ENCODE results near the gene CDC14A. TPM values are rescaled to one million over a fixed set of nuclear protein-coding genes. Genes with fewer than 3 reads are reported as not detected.

Gene CDC14A
- total RNA-seq, 1 experiment from 2014 or later: 11.1 TPM

- TF ChIP-seq NFYB (CRISPR knock-in tag; conservative IDR thresholded peaks at IDR 0.05; ENCODE audit: low read depth) (no peak), NFE2L1 (CRISPR knock-in tag; IDR thresholded peaks at IDR 0.05) (no peak), ZNF416 (CRISPR knock-in tag; IDR thresholded peaks at IDR 0.05) (no peak), SP1 (CRISPR knock-in tag; conservative IDR thresholded peaks at IDR 0.05) (no peak), ZNF423 (CRISPR knock-in tag; IDR thresholded peaks at IDR 0.05) (no peak), ZMAT4 (CRISPR knock-in tag; IDR thresholded peaks at IDR 0.05) (no peak), ZNF232 (CRISPR knock-in tag; IDR thresholded peaks at IDR 0.05) (no peak)
Measured at GRCh38 chr1:100438789-100439188, 86.5 kb downstream of the CDC14A start (continued).

DNA sequence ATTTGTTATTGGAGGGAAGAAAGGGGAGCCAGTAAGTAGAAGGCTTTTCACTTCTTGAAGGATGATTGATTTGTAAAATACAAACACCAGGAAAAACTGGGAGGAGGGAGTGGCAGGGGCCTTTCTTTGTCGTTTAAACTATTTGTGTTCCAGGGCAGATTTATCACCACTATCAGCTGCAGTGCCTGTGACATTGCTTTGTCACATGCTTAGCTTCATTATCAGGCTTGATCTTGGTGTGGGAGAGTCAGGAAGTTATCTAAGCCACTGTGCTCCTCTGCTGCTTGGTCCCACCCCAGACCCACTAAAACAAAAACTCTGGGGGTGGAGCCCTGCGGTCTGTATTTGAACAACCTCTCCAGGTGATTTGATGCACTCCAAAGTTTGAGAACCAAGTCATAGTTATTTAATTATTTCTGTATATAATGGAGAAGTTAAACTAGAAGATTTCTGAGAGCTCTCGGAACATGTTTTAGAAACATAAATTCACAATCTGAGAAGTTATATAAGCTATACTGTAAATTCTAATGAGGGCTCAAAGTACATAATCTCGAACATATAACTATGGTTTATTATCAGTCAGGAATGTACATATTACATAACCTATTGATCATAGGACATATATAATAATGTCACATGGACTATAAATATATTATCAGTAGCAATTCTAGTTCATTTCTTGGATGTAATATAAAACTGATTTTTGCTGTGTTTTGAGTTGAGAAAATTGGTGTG is 87.9 kb downstream of the CDC14A start:
- peak; percentile 52; the same call in 1 of the 2 replicates for ATAC-seq
- CTCF ChIA-PET: interaction anchor here (1.5 to 2.7 kb wide), 3 partner anchors 15 to 19 kb away, joined by 4 to 11 read pairs (median 7); no protein-coding TSS in a partner anchor
- no peak overlapping the region for H3K4me3 Mint-ChIP-seq
- no peaks in the 10 kb centered on the region for H3K9me3 Mint-ChIP-seq
- no peak for DNase-seq (ENCODE audit: low spot score)
- TF ChIP-seq GABPB1 (CRISPR knock-in tag; IDR thresholded peaks at IDR 0.05) (no peak), EMX1 (CRISPR knock-in tag; IDR thresholded peaks at IDR 0.05) (no peak), JUN (CRISPR knock-in tag; IDR thresholded peaks at IDR 0.05) (no peak), OVOL2 (CRISPR knock-in tag; IDR thresholded peaks at IDR 0.05; ENCODE audit: borderline replicate concordance) (no peak), JAZF1 (CRISPR knock-in tag; IDR thresholded peaks at IDR 0.05) (no peak), ZNF121 (CRISPR knock-in tag; IDR thresholded peaks at IDR 0.05) (no peak), STAT6 (CRISPR knock-in tag; conservative IDR thresholded peaks at IDR 0.05; ENCODE audit: low read depth) (no peak), ZBTB21 (CRISPR knock-in tag; IDR thresholded peaks at IDR 0.05; ENCODE audit: borderline replicate concordance) (no peak), HMGA2 (CRISPR knock-in tag; IDR thresholded peaks at IDR 0.05) (no peak), E2F4 (CRISPR knock-in tag; IDR thresholded peaks at IDR 0.05; ENCODE audit: borderline replicate concordance, low read depth) (no peak)
- POLR2A ChIA-PET: no interaction called here
- 0 out of 2 replicates have a peak, but pooled peaks cover 2% of the 10 kb centered on the region for H3K36me3 Mint-ChIP-seq
- peak overlapping the region; percentile 34; the same call in 1 of the 2 replicates for H3K27ac Mint-ChIP-seq
- H3K27me3 Mint-ChIP-seq (ENCODE audit: low read depth): no peaks in the 10 kb centered on the region
- H3K4me1 Mint-ChIP-seq: peaks cover 34% of the 10 kb centered on the region

DNA sequence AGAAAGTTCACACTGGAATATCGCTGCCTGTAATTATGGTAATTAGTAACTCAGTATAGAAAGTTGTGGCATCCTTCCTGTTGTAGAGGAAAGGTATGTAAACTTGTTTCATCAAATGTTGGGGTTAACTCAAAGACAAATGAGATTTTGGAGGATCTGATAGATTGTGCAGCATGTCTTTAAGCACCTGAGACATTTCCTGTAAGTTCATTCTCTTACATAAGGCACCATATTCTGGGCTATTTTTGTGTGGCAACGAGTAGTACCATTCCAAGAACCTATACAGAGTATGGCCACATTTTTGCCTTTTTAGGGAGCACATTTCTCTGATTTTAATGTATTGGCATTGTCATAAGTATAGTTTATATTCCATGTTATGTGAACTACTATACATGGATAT is 88.8 kb downstream of the CDC14A start:
- ATAC-seq (no peak), DNase-seq (ENCODE audit: low spot score) (no peak)
- ChIA-PET POLR2A (no interaction called here), CTCF (interaction anchor here (1.7 to 2.7 kb wide), 2 partner anchors 14 to 17 kb away, joined by 7 to 11 read pairs; no protein-coding TSS in a partner anchor)
- Mint-ChIP-seq H3K27ac (no peak overlapping the region), H3K36me3 (0 out of 2 replicates have a peak, but pooled peaks cover 2% of the 10 kb centered on the region), H3K9me3 (no peaks in the 10 kb centered on the region), H3K4me3 (no peak overlapping the region), H3K4me1 (peaks cover 27% of the 10 kb centered on the region), H3K27me3 (ENCODE audit: low read depth) (no peaks in the 10 kb centered on the region)
- TF ChIP-seq, protein P1, sequence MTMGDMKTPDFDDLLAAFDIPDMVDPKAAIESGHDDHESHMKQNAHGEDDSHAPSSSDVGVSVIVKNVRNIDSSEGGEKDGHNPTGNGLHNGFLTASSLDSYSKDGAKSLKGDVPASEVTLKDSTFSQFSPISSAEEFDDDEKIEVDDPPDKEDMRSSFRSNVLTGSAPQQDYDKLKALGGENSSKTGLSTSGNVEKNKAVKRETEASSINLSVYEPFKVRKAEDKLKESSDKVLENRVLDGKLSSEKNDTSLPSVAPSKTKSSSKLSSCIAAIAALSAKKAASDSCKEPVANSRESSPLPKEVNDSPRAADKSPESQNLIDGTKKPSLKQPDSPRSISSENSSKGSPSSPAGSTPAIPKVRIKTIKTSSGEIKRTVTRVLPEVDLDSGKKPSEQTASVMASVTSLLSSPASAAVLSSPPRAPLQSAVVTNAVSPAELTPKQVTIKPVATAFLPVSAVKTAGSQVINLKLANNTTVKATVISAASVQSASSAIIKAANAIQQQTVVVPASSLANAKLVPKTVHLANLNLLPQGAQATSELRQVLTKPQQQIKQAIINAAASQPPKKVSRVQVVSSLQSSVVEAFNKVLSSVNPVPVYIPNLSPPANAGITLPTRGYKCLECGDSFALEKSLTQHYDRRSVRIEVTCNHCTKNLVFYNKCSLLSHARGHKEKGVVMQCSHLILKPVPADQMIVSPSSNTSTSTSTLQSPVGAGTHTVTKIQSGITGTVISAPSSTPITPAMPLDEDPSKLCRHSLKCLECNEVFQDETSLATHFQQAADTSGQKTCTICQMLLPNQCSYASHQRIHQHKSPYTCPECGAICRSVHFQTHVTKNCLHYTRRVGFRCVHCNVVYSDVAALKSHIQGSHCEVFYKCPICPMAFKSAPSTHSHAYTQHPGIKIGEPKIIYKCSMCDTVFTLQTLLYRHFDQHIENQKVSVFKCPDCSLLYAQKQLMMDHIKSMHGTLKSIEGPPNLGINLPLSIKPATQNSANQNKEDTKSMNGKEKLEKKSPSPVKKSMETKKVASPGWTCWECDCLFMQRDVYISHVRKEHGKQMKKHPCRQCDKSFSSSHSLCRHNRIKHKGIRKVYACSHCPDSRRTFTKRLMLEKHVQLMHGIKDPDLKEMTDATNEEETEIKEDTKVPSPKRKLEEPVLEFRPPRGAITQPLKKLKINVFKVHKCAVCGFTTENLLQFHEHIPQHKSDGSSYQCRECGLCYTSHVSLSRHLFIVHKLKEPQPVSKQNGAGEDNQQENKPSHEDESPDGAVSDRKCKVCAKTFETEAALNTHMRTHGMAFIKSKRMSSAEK (CRISPR knock-in tag; IDR thresholded peaks at IDR 0.05; ENCODE audit: borderline replicate concordance): no peak
- TF ChIP-seq ZBTB21 (CRISPR knock-in tag; IDR thresholded peaks at IDR 0.05; ENCODE audit: borderline replicate concordance): no peak
- TF ChIP-seq, protein P2, sequence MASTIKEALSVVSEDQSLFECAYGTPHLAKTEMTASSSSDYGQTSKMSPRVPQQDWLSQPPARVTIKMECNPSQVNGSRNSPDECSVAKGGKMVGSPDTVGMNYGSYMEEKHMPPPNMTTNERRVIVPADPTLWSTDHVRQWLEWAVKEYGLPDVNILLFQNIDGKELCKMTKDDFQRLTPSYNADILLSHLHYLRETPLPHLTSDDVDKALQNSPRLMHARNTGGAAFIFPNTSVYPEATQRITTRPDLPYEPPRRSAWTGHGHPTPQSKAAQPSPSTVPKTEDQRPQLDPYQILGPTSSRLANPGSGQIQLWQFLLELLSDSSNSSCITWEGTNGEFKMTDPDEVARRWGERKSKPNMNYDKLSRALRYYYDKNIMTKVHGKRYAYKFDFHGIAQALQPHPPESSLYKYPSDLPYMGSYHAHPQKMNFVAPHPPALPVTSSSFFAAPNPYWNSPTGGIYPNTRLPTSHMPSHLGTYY (CRISPR knock-in tag; IDR thresholded peaks at IDR 0.05): no peak
- TF ChIP-seq, protein P3, sequence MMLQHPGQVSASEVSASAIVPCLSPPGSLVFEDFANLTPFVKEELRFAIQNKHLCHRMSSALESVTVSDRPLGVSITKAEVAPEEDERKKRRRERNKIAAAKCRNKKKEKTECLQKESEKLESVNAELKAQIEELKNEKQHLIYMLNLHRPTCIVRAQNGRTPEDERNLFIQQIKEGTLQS (CRISPR knock-in tag; conservative IDR thresholded peaks at IDR 0.05): no peak
